Prostate gland (tissue), 2 donors: ENCODE measurements around the gene AMN1.

ENCODE experiments used
- POLR2AphosphoS5 ChIP-seq: sonication (generic); formaldehyde crosslinking; IDR thresholded peaks from one replicate; pipeline ENCODE4 v1.6.1; 2017; ENCODE audit warnings: antibody characterized with exemption
- TF ChIP-seq, protein P1 (sequence below), 4 experiments: fragments of 200-600 bp in 2 of 4; fragments of 450-650 bp in 2 of 4; sonication (generic) in 2 of 4; IDR thresholded peaks; 1 replicate in 3 of 4; 2 replicates in 1 of 4; pipeline ENCODE4 v1.5.1; 2016 to 2019; ENCODE audit warnings: antibody characterized with exemption in 4 of 4, mild to moderate bottlenecking in 2 of 4, moderate library complexity in 2 of 4

DNA sequence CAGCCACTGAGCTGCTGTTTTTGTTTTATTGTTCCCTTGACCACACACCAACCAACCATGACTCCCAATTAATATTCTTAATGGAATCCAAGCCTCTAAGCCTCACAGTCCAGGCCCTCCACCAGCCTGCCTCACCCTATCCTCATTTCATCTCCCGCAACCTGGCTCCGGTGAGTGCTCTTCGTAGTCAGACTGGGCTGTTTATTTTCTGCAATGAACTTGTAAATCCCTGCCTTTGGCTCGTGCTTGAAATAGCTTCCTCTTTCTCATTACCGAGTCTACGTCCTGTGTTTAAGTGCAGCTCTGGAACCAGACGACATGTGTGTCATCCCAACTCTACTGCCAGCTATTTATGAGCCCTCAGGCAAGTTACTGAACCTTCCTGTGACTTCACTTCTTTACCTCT lies 81.7 kb downstream of the AMN1 start:
- TF ChIP-seq, protein P1, sequence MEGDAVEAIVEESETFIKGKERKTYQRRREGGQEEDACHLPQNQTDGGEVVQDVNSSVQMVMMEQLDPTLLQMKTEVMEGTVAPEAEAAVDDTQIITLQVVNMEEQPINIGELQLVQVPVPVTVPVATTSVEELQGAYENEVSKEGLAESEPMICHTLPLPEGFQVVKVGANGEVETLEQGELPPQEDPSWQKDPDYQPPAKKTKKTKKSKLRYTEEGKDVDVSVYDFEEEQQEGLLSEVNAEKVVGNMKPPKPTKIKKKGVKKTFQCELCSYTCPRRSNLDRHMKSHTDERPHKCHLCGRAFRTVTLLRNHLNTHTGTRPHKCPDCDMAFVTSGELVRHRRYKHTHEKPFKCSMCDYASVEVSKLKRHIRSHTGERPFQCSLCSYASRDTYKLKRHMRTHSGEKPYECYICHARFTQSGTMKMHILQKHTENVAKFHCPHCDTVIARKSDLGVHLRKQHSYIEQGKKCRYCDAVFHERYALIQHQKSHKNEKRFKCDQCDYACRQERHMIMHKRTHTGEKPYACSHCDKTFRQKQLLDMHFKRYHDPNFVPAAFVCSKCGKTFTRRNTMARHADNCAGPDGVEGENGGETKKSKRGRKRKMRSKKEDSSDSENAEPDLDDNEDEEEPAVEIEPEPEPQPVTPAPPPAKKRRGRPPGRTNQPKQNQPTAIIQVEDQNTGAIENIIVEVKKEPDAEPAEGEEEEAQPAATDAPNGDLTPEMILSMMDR (IDR thresholded peaks at IDR 0.05), result no peak
- no peak for TF ChIP-seq POLR2AphosphoS5
